Naive thymus-derived CD8-positive, alpha-beta T cell (primary cell): Measurements from ENCODE around the gene GLA. TPM values are rescaled to one million over a fixed set of nuclear protein-coding genes. Genes with fewer than 3 reads are reported as not detected.
A peak's percentile ranks its signal among the peaks of the same experiment; 100 is the strongest.

Source experiments
- ATAC-seq, 2 donors: fragments of 150-1000 bp; cut with Tn5 transposase in 1 of 2; sonication (Bioruptor Pico), chemical (Tn5 transposase) in 1 of 2; 1 replicate in 1 of 2; 2 replicates in 1 of 2; pipeline ENCODE4 v1.10.0; 2021; ENCODE audit warnings: mild to moderate bottlenecking in 2 of 2, moderate library complexity in 2 of 2
- POLR2A ChIA-PET: fragments of 350-600 bp; sonication (Branson Sonifier 250); formaldehyde crosslinking; loops from one replicate; lab custom pipeline; 2021; ENCODE audit warnings: antibody characterized with exemption; lab: Charles Lee
- DNase-seq, 10 donors: peaks; one replicate each; pipeline versions ENCODE4 v3.0.0 to v3.0.0-alpha.2; 2020 to 2022
- H3K27ac Mint-ChIP-seq, 10 donors: one replicate each; pipeline ENCODE4 v1.8.0; 2020 to 2022; ENCODE audit warnings: mild to moderate bottlenecking in 10 of 10, mixed read lengths in 10 of 10, moderate library complexity in 4 of 10, inconsistent platforms in 1 of 10
- H3K27me3 Mint-ChIP-seq, 5 donors: one replicate each; pipeline ENCODE4 v1.8.0; 2021 to 2022; ENCODE audit warnings: mixed read lengths in 5 of 5
- H3K36me3 Mint-ChIP-seq, 3 donors: one replicate each; pipeline ENCODE4 v1.8.0; 2020 to 2022; ENCODE audit warnings: mixed read lengths in 3 of 3, mild to moderate bottlenecking in 2 of 3, inconsistent platforms in 1 of 3
- H3K4me1 Mint-ChIP-seq, 4 donors: one replicate each; pipeline ENCODE4 v1.8.0; 2021 to 2022; ENCODE audit warnings: mixed read lengths in 4 of 4
- H3K4me3 Mint-ChIP-seq, 10 donors: one replicate each; pipeline ENCODE4 v1.8.0; 2020 to 2022; ENCODE audit warnings: mild to moderate bottlenecking in 10 of 10, mixed read lengths in 10 of 10, moderate library complexity in 6 of 10, inconsistent platforms in 1 of 10
- H3K9me3 Mint-ChIP-seq, 9 donors: one replicate each; pipeline ENCODE4 v1.8.0; 2020 to 2022; ENCODE audit warnings: mixed read lengths in 9 of 9, mild to moderate bottlenecking in 3 of 9, inconsistent platforms in 1 of 9, moderate library complexity in 1 of 9
- polyA plus RNA-seq, 3 donors: library from polyadenylated mRNA; unstranded; fragments of 300-500 nt; fragmentation: Illumina TruSeq; gene quantifications; one replicate each; pipeline ENCODE4 v1.2.3, GENCODE V29; 2021
- total RNA-seq, 8 experiments: library from RNA in 2 of 8; stranded (reverse) in 2 of 8; gene quantifications; one replicate each; pipeline ENCODE4 v1.2.3 and lab custom pipeline; 2021 to 2026

Gene GLA
- total and polyA plus RNA-seq, 5 experiments from 2014 or later, result 12.0 to 17.9 (median 13.4) TPM

GRCh38 chrX:101369687-101370086 lies 38.0 kb downstream of the GLA start:
- Mint-ChIP-seq H3K36me3 (no peaks in the 10 kb centered on the region), H3K9me3 (no peaks in the 10 kb centered on the region), H3K27me3 (peaks cover 0 to 9% (median 0%) of the 10 kb centered on the region in 5 donors), H3K27ac (no peak overlapping the region), H3K4me1 (peaks cover 0 to 16% (median 0%) of the 10 kb centered on the region in 4 donors), H3K4me3 (no peak overlapping the region)
- POLR2A ChIA-PET, result no interaction called here
- ATAC-seq (no peak), DNase-seq (no peak)

GRCh38 chrX:101368800-101369199 lies 38.9 kb downstream of the GLA start:
- peak overlapping the region in 1 of 10 donors; percentile 45 for H3K4me3 Mint-ChIP-seq
- peaks cover 0 to 16% (median 0%) of the 10 kb centered on the region in 4 donors for H3K4me1 Mint-ChIP-seq
- H3K9me3 Mint-ChIP-seq, result no peaks in the 10 kb centered on the region
- POLR2A ChIA-PET, result no interaction called here
- H3K36me3 Mint-ChIP-seq, result no peaks in the 10 kb centered on the region
- H3K27ac Mint-ChIP-seq, result no peak overlapping the region
- ATAC-seq (no peak), DNase-seq (no peak)
- H3K27me3 Mint-ChIP-seq, result peaks cover 0 to 9% (median 0%) of the 10 kb centered on the region in 5 donors

GRCh38 chrX:101365301-101365795 lies 42.4 kb downstream of the GLA start:
- peaks cover 0 to 8% (median 0%) of the 10 kb centered on the region in 4 donors for H3K4me1 Mint-ChIP-seq
- ATAC-seq, result no peak
- POLR2A ChIA-PET, result no interaction called here
- no peak overlapping the region for H3K27ac Mint-ChIP-seq
- peaks cover 0 to 9% (median 0%) of the 10 kb centered on the region in 5 donors for H3K27me3 Mint-ChIP-seq
- H3K36me3 Mint-ChIP-seq, result no peaks in the 10 kb centered on the region
- no peak overlapping the region for H3K4me3 Mint-ChIP-seq
- DNase-seq, result no peak
- no peaks in the 10 kb centered on the region for H3K9me3 Mint-ChIP-seq

- Mint-ChIP-seq H3K27ac (no peak overlapping the region), H3K4me1 (peaks cover 0 to 5% (median under 1%) of the 10 kb centered on the region in 4 donors), H3K36me3 (no peaks in the 10 kb centered on the region), H3K27me3 (peaks cover 0 to 1% (median 0%) of the 10 kb centered on the region in 5 donors), H3K9me3 (no peaks in the 10 kb centered on the region), H3K4me3 (no peak overlapping the region)
- DNase-seq (no peak), ATAC-seq (no peak)
- POLR2A ChIA-PET, result no interaction called here
These were observed 45.0 kb downstream of the GLA start for GRCh38 chrX:101362757-101363156.

- no peak overlapping the region for H3K4me3 Mint-ChIP-seq
- DNase-seq, result no peak
- no peak overlapping the region for H3K27ac Mint-ChIP-seq
- peaks cover 0 to 5% (median under 1%) of the 10 kb centered on the region in 4 donors for H3K4me1 Mint-ChIP-seq
- H3K27me3 Mint-ChIP-seq, result peaks cover 0 to 1% (median 0%) of the 10 kb centered on the region in 5 donors
- ATAC-seq, result no peak
- no peaks in the 10 kb centered on the region for H3K36me3 Mint-ChIP-seq
- POLR2A ChIA-PET, result no interaction called here
- H3K9me3 Mint-ChIP-seq, result no peaks in the 10 kb centered on the region
These were observed 45.6 kb downstream of the GLA start for GRCh38 chrX:101362116-101362515.

GRCh38 chrX:101360390-101360789 lies 47.3 kb downstream of the GLA start:
- no peak for DNase-seq
- POLR2A ChIA-PET, result no interaction called here
- no peaks in the 10 kb centered on the region for H3K9me3 Mint-ChIP-seq

GRCh38 chrX:101359966-101360365 lies 47.8 kb downstream of the GLA start:
- POLR2A ChIA-PET, result no interaction called here
- Mint-ChIP-seq H3K4me3 (no peak overlapping the region), H3K27ac (no peak overlapping the region), H3K36me3 (no peaks in the 10 kb centered on the region), H3K9me3 (no peaks in the 10 kb centered on the region), H3K27me3 (peaks cover 0 to 1% (median 0%) of the 10 kb centered on the region in 5 donors), H3K4me1 (peaks cover 0 to 5% (median under 1%) of the 10 kb centered on the region in 4 donors)
- ATAC-seq, result no peak
- DNase-seq, result no peak

More at GRCh38 chrX:101360390-101360789, 47.3 kb downstream of the GLA start:
- no peak overlapping the region for H3K4me3 Mint-ChIP-seq
- H3K4me1 Mint-ChIP-seq, result peaks cover 0 to 5% (median under 1%) of the 10 kb centered on the region in 4 donors
- peaks cover 0 to 1% (median 0%) of the 10 kb centered on the region in 5 donors for H3K27me3 Mint-ChIP-seq
- no peaks in the 10 kb centered on the region for H3K36me3 Mint-ChIP-seq
- H3K27ac Mint-ChIP-seq, result no peak overlapping the region
- no peak for ATAC-seq

- ATAC-seq (no peak), DNase-seq (no peak)
- Mint-ChIP-seq H3K27ac (no peak overlapping the region), H3K4me1 (peaks cover 0 to 5% (median under 1%) of the 10 kb centered on the region in 4 donors), H3K4me3 (no peak overlapping the region), H3K9me3 (no peaks in the 10 kb centered on the region), H3K36me3 (no peaks in the 10 kb centered on the region), H3K27me3 (peaks cover 0 to 1% (median 0%) of the 10 kb centered on the region in 5 donors)
- POLR2A ChIA-PET, result no interaction called here
These were observed 50.4 kb downstream of the GLA start for GRCh38 chrX:101357166-101357795.

GRCh38 chrX:101349193-101349562 lies 58.5 kb downstream of the GLA start:
- Mint-ChIP-seq H3K36me3 (peaks cover 0 to 12% (median 2%) of the 10 kb centered on the region in 3 donors), H3K27me3 (no peaks in the 10 kb centered on the region), H3K9me3 (no peaks in the 10 kb centered on the region), H3K4me3 (peak overlapping the region; percentile 86 to 93 (median 91)), H3K27ac (peak overlapping the region; percentile 67 to 96 (median 94)), H3K4me1 (peaks cover 0 to 27% (median 12%) of the 10 kb centered on the region in 4 donors)
- no peak for DNase-seq
- no peak for ATAC-seq
- POLR2A ChIA-PET, result interaction anchor here (2.4 kb wide), 1 partner anchor 42 kb away, joined by 11 read pairs; the partner anchor contains the start of gene RPL36A

- DNase-seq (peak; percentile 62 to 85 (median 70)), ATAC-seq (peak; percentile 98 to 99)
- Mint-ChIP-seq H3K4me1 (peaks cover 0 to 27% (median 13%) of the 10 kb centered on the region in 4 donors), H3K36me3 (peaks cover 0 to 15% (median 4%) of the 10 kb centered on the region in 3 donors), H3K27ac (peak within 1 kb of the TSS; percentile 67 to 96 (median 94)), H3K4me3 (peak within 1 kb of the TSS; percentile 86 to 93 (median 91)), H3K9me3 (no peaks in the 10 kb centered on the region), H3K27me3 (no peaks in the 10 kb centered on the region)
- POLR2A ChIA-PET, result interaction anchor here (0.6 to 2.4 kb wide), 2 partner anchors 42 to 59 kb away, joined by 3 to 11 read pairs; partner anchors contain the start of genes GLA and RPL36A
These were observed 59.1 kb downstream of the GLA start, which contains the start of gene TIMM8A for GRCh38 chrX:101348452-101349192. Gene TIMM8A (minus strand): TSS chrX:101348742. CDS start chrX:101348664, 78 bp downstream.

- Mint-ChIP-seq H3K4me3 (peak overlapping the region; percentile 86 to 93 (median 91)), H3K4me1 (peaks cover 0 to 27% (median 13%) of the 10 kb centered on the region in 4 donors), H3K27ac (peak overlapping the region; percentile 51 to 96 (median 94)), H3K36me3 (peaks cover 0 to 15% (median 4%) of the 10 kb centered on the region in 3 donors), H3K9me3 (no peaks in the 10 kb centered on the region), H3K27me3 (no peaks in the 10 kb centered on the region)
- ATAC-seq, result no peak
- DNase-seq, result peak in 2 of 10 donors; percentile 2 to 3
- POLR2A ChIA-PET, result interaction anchor here (0.6 to 2.4 kb wide), 2 partner anchors 43 to 59 kb away, joined by 3 to 11 read pairs; partner anchors contain the start of genes GLA and RPL36A
These were observed 59.8 kb downstream of the GLA start for GRCh38 chrX:101347859-101348451.
